Measurements from ENCODE around the gene UBASH3B.
A peak's percentile ranks its signal among the peaks of the same experiment; 100 is the strongest.
"Not testable (repeated sequence)": the region's sequence is repeated elsewhere in the genome, so short reads cannot be mapped to it uniquely, and the experiment has no call there.

The UBASH3B gene

DNA sequence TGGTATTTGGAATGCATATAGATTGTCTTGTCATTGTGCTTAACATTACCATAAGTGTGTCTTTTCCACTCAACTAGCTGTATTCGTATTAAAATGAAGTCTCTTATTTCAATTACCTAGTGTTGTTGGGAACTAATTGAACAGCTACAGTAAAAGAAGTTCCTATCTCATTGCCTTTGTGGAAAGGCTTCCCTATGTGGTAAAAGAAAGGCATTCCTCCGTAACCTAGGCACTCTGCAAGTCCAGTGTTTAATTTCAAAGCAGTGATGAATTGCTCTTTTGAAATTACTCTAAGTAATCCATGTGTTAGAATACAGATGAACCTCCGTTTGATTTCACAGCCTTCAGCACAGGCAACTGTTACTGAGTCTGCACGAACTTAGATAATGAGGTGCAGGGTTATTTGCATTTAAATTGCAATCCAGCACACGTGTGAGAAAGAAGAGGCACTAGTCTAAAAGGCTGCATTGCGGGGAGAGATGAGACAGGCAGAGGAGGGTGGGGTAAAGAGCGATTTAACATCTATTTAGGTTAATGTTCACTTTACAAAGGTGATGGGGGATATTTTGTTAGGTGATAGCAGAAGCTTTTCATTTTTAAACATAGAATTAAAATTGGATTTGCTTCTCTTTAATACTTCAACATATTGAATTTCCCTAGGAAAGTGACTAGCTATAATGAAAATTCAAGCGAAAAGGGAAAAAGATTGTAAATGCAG is 157.8 kb downstream of the UBASH3B start:
- DNase-seq (ENCODE audit: low spot score), result no peak

DNA sequence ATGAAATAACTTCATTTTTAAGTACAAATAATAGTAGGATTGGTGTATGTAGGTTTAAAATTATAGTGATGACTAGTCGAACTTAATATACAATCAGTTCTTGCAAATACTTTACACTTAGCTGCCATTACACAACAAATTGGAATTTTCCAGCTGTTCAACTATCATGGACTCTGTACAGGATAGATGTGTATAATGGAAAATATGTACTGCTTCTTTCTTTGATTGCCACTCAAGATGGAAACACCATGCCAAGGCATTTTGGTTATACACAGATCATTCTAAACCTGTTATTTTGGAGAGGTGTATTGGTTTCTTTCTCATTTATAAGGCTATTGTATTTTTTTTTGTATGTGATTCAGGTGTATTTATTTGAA is 158.4 kb downstream of the UBASH3B start:
- DNase-seq (ENCODE audit: low spot score), result no peak

DNA sequence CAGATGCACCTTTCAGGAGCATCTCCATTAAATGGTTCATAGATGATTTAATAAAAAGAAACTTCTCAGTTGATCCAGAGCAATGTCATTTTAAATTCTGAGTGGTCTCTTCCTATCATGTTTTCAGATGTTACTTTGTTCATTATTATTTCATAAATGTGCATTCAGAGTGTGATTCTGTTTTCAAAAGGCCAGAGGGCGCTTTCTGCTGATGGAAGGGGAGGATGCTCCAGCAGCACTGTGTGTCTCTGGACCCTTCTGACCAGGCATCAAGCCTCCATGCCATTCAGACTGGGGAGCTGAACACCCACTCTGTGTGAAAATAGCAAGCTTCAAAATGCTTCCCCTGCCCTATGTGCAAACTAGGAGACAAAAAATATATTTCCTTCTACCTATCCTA is 158.9 kb downstream of the UBASH3B start:
- no peak for DNase-seq (ENCODE audit: low spot score)

- DNase-seq (ENCODE audit: low spot score), result no peak
Measured at GRCh38 chr11:122815900-122816299, 160.4 kb downstream of the UBASH3B start.

GRCh38 chr11:122816761-122817520 is 161.4 kb downstream of the UBASH3B start:
- DNase-seq (ENCODE audit: low spot score), result no peak

DNA sequence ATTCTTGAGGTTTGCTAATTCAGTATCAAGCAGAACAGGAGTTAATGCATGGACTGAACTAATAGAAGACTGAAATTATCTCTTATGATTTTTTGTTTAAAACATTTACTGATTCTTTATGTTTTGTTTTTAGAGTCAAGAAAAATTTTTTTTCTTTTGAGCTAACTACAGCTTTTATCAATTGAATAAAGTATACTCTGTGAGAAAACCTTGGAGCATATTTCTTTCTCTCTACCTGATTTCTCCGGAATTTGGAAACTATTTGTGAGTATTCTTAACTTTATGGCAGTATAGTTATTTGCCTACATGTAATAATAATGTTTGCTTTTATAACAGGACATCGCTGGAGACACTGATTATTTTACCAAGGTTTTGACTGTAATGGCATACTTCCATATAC is 164.6 kb downstream of the UBASH3B start:
- no peak for DNase-seq (ENCODE audit: low spot score)

DNA sequence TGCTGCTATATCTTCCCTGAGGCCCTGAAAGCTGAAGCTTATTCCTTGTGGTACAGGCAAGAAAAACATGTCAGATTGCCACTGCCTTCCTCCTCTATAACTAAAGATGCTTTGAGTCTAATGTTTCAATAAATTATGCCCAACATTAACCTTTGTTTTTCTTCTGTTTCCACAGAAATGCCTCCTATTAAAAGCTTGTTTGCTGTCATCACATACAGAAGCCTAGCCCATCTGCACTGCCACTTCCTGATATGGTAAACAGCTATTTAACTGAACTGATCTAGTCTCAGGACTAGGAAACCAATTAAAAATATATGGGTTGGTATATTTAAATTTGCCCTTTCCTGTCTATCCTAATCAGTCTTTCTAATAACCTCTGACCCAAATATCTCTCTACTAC is 165.6 kb downstream of the UBASH3B start:
- DNase-seq (ENCODE audit: low spot score), result no peak

DNA sequence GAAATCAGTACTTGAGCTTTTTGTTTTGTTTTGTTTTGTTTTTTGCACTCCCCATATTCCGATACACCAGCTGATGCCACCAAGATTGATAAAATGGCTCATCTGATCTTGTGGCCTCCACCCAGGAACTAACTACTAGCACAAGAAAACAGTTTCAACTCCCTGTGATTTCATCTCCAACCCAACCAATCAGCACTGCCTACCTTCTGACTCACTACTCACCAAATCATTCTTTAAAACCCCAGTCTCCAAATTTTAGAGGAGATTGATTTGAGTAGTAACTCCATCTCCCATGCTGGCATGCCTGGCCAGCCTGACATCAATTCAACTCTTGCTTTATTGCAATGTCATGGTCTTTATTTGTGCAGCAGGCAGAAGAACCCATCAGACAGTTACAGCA is 166.7 kb downstream of the UBASH3B start:
- DNase-seq (ENCODE audit: low spot score), result no peak

DNA sequence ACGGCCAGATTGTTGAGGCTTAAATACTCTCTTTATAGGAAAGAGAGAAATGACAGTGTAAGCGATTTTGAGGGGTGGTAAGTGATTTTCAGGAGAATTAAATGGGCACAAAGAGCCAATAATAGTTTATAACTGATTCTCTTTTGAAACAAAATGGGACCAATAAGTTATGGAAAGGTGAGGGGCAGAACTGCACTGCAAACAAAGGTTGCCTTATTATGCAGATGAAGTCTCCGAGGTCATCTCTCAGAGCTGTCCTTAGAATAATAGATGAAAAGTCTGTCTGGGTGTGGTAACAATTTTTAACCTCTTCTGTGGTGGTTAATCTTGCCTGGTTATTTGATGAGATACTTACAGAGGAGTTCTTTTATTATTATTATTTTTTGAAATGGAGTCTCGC is 168.0 kb downstream of the UBASH3B start:
- no peak for DNase-seq (ENCODE audit: low spot score)

DNA sequence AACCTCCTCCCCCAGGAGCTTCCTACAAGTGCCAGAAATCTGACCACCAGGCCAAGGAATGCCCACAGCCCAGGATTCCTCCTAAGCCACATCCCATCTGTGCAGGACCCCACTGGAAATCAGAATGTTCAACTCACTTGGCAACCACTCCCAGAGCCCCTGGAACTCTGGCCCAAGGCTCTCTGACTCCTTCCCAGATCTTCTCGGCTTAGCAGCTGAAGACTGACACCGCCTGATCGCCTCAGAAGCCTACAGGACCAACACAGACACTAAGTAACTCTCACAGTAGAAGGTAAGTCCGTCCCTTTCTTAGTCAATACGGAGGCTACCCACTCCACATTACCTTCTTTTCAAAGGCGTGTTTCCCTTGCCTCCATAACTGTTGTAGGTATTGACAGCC is 173.8 kb downstream of the UBASH3B start:
- DNase-seq (ENCODE audit: low spot score), result not testable (repeated sequence)

DNA sequence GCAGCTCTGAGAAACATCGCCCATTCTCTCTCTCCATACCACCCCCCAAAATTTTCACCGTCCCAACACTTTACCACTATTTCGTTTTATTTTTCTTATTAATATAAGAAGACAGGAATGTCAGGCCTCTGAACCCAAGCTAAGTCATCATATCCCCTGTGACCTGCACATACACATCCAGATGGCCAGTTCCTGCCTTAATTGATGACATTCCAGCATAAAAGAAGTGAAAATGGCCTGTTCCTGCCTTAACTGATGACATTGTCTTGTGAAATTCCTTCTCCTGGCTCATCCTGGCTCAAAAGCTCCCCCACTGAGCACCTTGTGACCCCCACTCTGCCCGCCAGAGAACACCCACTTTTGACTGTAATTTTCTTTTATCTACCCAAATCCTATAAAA is 176.8 kb downstream of the UBASH3B start:
- DNase-seq (ENCODE audit: low spot score), result not testable (repeated sequence)

DNA sequence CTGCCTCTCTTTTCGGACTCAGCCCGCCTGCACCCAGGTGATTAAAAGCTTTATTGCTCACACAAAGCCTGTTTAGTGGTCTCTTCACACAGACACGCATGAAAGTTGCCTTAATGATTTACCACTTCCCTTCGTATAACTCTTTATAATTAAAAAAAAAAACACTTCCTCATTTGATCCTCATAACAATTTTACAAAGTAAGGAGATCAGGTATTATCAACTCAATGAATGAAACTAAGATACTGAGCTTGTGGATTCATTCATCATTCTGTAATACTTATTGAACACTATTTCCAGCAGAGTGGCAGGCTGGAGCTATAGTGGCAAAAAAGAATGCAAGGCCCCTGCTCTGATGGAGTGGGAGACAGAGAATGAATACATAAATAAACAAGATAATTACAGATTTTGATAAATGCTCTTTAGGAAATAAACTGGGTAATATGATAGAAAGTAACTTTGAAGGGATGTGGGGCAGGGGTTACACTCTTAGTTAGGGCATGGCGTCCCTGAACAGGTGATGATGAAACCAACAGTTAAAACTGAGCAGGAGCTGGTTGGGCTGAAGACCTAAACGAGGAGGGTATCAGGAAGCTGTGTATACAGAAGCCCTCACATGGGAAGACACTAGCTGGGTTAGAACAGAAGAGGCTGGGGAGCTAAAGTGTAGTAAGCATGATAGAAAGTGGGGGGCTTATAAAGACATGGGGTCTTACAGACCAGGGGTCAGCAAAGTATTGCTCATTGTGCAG is 177.4 kb downstream of the UBASH3B start:
- no peak for DNase-seq (ENCODE audit: low spot score)

GRCh38 chr11:122833846-122834464 is 178.4 kb downstream of the UBASH3B start:
- no peak for DNase-seq (ENCODE audit: low spot score)

DNA sequence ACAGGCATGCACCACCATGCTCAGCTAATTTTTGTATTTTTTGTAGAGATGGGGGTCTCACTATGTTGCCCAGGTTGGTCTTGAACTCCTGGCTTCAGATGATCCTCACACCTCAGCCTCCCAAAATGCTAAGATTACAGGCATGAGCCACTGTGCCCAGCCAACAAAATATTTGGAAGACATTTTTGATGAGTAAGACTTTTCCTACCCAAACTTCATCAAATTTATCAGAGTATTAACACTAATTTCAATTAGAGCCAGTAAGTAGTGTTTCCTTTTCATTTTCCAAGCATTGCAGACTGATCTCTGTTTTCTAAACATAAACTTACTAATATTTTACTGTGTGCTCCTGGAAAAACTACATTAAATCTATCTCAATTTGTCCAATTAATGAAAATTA is 181.4 kb downstream of the UBASH3B start:
- DNase-seq (ENCODE audit: low spot score), result no peak

GRCh38 chr11:122837528-122838346 is 182.2 kb downstream of the UBASH3B start:
- DNase-seq (ENCODE audit: low spot score), result no peak

GRCh38 chr11:122843281-122844141 is 188.0 kb downstream of the UBASH3B start:
- no peak for DNase-seq (ENCODE audit: low spot score)

- DNase-seq (ENCODE audit: low spot score), result no peak
Measured at GRCh38 chr11:122847466-122847865, 191.9 kb downstream of the UBASH3B start.

- DNase-seq (ENCODE audit: low spot score), result no peak
Measured at GRCh38 chr11:122848186-122848585, 192.7 kb downstream of the UBASH3B start.

DNA sequence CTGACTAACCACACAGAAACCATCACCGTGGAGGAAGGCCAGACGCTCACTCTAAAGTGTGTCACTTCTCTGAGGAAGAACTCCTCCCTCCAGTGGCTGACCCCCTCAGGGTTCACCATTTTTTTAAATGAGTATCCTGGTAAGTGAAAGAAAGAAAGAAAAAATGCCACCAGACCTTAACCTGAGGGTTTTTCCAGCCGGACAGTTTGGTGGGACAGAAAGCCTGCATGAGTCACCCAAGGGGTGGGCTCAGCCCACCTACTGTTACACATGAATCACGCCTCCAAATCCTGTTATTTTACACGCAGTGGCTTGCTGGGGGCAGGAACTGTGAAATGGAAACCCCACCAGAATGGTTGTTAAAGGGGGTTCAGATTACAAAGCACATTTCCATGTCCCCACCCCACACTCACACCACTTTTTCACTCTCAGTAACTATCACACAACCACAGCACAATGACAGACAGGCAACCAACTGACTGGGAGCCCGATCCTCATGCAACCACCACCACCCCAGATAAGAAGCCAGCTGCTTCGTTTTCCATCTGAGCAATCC is 194.6 kb downstream of the UBASH3B start:
- DNase-seq (ENCODE audit: low spot score), result peak; percentile 34

DNA sequence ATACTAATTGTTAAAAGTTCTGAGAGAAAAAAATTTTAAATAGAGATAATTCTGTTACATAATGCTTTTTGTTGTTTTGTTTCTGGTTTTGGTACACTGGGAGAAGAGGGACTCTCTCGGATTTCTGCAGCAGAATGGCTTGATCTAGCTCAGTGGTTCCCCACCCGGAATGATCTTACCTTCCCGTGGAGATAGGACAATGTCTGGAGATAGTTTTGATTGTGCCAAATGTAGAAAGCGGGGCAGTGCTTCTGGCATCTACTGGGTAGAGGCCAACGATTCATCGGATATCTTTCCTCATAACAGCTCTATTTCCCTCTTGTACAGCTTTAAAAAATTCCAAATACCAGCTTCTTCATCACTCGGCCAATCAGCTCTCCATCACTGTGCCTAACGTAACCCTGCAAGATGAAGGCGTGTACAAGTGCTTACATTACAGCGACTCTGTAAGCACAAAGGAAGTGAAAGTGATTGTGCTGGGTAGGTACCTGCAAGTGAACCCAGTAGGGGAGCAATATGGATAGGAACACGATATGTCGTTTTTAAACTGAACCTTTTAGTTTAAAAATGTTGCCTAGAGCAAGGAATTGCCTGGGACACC is 195.9 kb downstream of the UBASH3B start:
- DNase-seq (ENCODE audit: low spot score), result no peak

Measured in activated CD4-positive, alpha-beta T cell treated with anti-CD3 and anti-CD28 coated beads, Interleukin-2, Interleukin-4, amounts not matched to agents 100 ng/mL and 50 ng/mL, durations not matched to agents 16 hours and 8 hours (primary cell).